Pancreas (tissue), 10 donors: ENCODE data around the gene POLA1. TPM values are rescaled to one million over a fixed set of nuclear protein-coding genes. Genes with fewer than 3 reads are reported as not detected.

ENCODE experiments used
- ATAC-seq, 4 donors: fragments of 200-7000 bp; cut with Tn5 transposase; one replicate each; pipeline versions ENCODE4 v1.8.0 to v1.9.1; 2020; ENCODE audit warnings: mild to moderate bottlenecking in 4 of 4, moderate library complexity in 4 of 4
- DNase-seq, 6 donors: peaks; one replicate each; pipeline ENCODE4 v3.0.0-alpha.2; 2020
- FAIRE-seq: peaks from 2 replicates; lab custom pipeline; 2012; peaks lifted over from hg19 to GRCh38; lab: Jason Lieb, UNC
- H3K27ac ChIP-seq, 4 donors: fragments of 200-600 bp; sonication (generic); 1 replicate in 3 of 4; 2 replicates in 1 of 4; pipeline versions ENCODE4 v1.5.0 to v1.8.0; 2020
- H3K27me3 ChIP-seq, 4 donors: fragments of 200-600 bp; one replicate each; pipeline ENCODE4 v1.8.0; 2021
- H3K36me3 ChIP-seq, 3 donors: fragments of 200-600 bp; sonication (generic) in 1 of 3; one replicate each; pipeline versions ENCODE4 v1.5.0 to v1.8.0; 2020 to 2021
- H3K4me1 ChIP-seq, 3 donors: fragments of 200-600 bp; one replicate each; pipeline ENCODE4 v1.8.0; 2021
- H3K4me3 ChIP-seq, 4 donors: fragments of 200-600 bp; sonication (generic) in 2 of 4; one replicate each; pipeline versions ENCODE4 v1.5.0 to v1.8.0; 2020 to 2021
- H3K9me3 ChIP-seq, 4 donors: fragments of 200-600 bp; one replicate each; pipeline ENCODE4 v1.8.0; 2021
- WGBS, 2 donors: extraction: QIAGEN DNeasy Blood & Tissue Kit; methylation state at CpG; one replicate each; pipeline ENCODE4 v1.1.7; 2013; 5-methylcytosine and 5-hydroxymethylcytosine counted together
- intact Hi-C, 3 donors: fragments of 100-400 bp; cut with DNase I; formaldehyde crosslinking; loops; one replicate each; pipeline versions ENCODE4 v1.11.1 to v1.14.2; 2022
- polyA plus RNA-seq, 2 donors: library from polyadenylated mRNA; stranded (reverse); fragments of 200-250 nt; gene quantifications; one replicate each; pipeline ENCODE4 v1.2.3, GENCODE V29; 2013
- total RNA-seq, 6 donors: library from RNA; stranded (reverse); fragmentation: NEBNext Ultra II Directional in 4 of 6; extraction: Animal tissue kit (Norgen Biotek cat#: 25700) in 4 of 6; gene quantifications; one replicate each; pipeline versions ENCODE4 v1.2.1 to v1.2.4, GENCODE V29; 2021 to 2023
- TF ChIP-seq, protein P1 (sequence below), 4 donors: fragments of 200-600 bp; sonication (generic) in 3 of 4; IDR thresholded peaks; one replicate each; pipeline versions ENCODE4 v1.5.0 to v1.8.0; 2021; ENCODE audit warnings: antibody characterized with exemption in 4 of 4
- donor health status: healthy with polysubstance abuse.
- donor health status: DM: no; HTN: no; CAD: no; lungs with moderate emphysema.
- donor health status: DM: no; HTN: no; CAD: no.
- donor health status: control.
- donor health status: control.
- donor health status: Bipolar disorder and iron deficiency.
- donor health status: DM: yes; HTN: yes; CAD: no.
- donor health status: DM: no; HTN: no; CAD: no.
- donor health status: DM: no; HTN: no; CAD: no.
- donor health status: DM: yes; HTN: yes; CAD: no.

POLA1 gene
- total and polyA plus RNA-seq, 8 donors: 1.4 to 6.1 (median 4.4) TPM

DNA sequence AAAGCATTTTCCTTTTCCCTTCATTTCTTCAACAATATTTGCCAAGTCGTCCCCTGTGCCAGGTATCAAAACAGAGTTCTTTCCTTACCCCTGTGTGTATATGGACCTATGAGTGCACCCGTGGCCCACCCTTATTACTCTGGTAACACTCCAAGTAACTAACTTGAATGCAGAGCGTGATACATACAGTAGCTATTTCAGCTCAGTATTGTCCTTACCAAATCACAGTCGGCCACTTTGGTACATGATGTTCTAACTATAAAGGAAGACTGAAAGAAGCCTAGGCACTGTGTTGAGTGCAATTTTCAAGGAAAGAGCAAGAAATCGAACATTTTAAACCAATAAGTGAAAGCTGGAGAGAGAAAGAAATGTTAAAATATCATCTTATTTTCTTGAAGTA lies 233.7 kb downstream of the POLA1 start:
- H3K4me1 ChIP-seq: no peaks in the 10 kb centered on the region
- DNase-seq: no peak
- H3K27me3 ChIP-seq: no peaks in the 10 kb centered on the region
- ATAC-seq: no peak
- intact Hi-C loops: no loop called here
- FAIRE-seq: no peak
- H3K27ac ChIP-seq: no peak overlapping the region
- TF ChIP-seq, protein P1, sequence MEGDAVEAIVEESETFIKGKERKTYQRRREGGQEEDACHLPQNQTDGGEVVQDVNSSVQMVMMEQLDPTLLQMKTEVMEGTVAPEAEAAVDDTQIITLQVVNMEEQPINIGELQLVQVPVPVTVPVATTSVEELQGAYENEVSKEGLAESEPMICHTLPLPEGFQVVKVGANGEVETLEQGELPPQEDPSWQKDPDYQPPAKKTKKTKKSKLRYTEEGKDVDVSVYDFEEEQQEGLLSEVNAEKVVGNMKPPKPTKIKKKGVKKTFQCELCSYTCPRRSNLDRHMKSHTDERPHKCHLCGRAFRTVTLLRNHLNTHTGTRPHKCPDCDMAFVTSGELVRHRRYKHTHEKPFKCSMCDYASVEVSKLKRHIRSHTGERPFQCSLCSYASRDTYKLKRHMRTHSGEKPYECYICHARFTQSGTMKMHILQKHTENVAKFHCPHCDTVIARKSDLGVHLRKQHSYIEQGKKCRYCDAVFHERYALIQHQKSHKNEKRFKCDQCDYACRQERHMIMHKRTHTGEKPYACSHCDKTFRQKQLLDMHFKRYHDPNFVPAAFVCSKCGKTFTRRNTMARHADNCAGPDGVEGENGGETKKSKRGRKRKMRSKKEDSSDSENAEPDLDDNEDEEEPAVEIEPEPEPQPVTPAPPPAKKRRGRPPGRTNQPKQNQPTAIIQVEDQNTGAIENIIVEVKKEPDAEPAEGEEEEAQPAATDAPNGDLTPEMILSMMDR (IDR thresholded peaks at IDR 0.05): no peak
- WGBS, 2 donors: 59 to 90% methylated on average over 5 of the region's 5 CpGs
- H3K4me3 ChIP-seq: no peak overlapping the region
- no peaks in the 10 kb centered on the region for H3K9me3 ChIP-seq
- no peaks in the 10 kb centered on the region for H3K36me3 ChIP-seq

DNA sequence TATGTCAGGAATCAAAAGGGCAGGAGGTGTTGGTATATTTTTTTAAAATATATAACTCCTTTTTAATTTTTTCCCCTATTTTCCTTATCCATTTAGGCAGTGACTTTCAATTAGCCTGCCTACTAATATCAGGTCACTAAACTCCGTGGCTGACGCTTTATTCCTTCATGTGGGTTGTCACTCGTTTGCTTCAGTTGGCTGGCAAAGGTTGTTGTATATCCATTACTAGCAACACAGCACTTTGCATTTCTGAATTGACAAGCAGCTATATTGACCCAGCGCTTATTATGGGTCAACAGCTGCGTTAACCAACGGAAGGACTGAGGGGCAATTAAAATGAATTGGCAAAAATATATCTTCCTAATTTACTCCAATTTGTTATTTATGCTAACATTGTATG lies 234.4 kb downstream of the POLA1 start:
- intact Hi-C loops: no loop called here
- ATAC-seq (no peak), FAIRE-seq (no peak), DNase-seq (no peak)
- no peaks in the 10 kb centered on the region for H3K4me1 ChIP-seq
- no peaks in the 10 kb centered on the region for H3K9me3 ChIP-seq
- no peaks in the 10 kb centered on the region for H3K27me3 ChIP-seq
- 78 to 94% methylated on average over 6 of the region's 6 CpGs for WGBS, 2 donors
- no peaks in the 10 kb centered on the region for H3K36me3 ChIP-seq
- no peak overlapping the region for H3K4me3 ChIP-seq
- TF ChIP-seq, protein P1 (IDR thresholded peaks at IDR 0.05): no peak
- H3K27ac ChIP-seq: no peak overlapping the region

DNA sequence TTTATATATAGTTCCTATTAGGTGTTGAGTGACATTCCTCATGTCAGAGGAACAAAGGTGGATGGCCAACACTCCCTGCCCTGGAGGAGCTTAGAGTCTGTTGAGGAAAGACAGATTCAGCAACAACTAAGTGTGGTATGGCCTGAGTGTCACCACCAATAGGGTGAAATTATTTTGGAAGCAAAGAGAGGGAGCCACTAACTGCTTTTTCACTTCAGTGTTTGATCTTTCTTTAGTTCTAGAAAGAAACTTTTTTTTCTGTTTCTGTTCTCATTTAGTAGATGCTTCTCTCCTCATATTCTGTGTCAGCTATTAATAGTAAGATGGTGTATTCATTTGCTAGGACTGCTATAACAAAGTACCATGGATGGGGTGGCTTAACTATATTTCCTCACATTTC lies 240.6 kb downstream of the POLA1 start:
- TF ChIP-seq, protein P1 (IDR thresholded peaks at IDR 0.05): no peak
- Histone ChIP-seq H3K4me3 (no peak overlapping the region), H3K36me3 (no peaks in the 10 kb centered on the region), H3K9me3 (no peaks in the 10 kb centered on the region), H3K27ac (no peak overlapping the region), H3K4me1 (no peaks in the 10 kb centered on the region), H3K27me3 (no peaks in the 10 kb centered on the region)
- DNase-seq (no peak), FAIRE-seq (no peak), ATAC-seq (no peak)
- intact Hi-C loops: no loop called here

DNA sequence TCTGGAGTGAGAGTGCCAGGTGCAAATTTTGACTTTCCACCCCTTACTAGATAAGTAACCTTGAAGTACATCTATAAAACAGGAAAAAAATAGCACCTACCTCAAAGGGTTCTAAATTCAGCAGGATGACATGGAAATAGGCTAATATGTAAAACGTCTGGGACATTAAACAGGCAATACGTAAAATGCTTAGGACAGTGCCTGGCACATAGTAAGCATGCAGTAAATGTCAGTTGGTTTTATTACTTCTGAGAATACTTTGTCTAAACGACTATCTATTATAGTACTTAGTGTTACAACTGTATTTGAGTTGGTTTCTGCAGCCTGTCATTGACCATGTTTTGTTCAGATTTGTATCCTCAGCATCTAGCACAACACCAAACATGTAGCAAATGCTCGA lies 251.3 kb downstream of the POLA1 start:
- ATAC-seq: no peak
- H3K27me3 ChIP-seq: no peaks in the 10 kb centered on the region
- intact Hi-C loops: no loop called here
- H3K4me1 ChIP-seq: no peaks in the 10 kb centered on the region
- 54 to 83% methylated on average over 4 of the region's 4 CpGs for WGBS, 2 donors
- no peak overlapping the region for H3K4me3 ChIP-seq
- TF ChIP-seq, protein P1 (IDR thresholded peaks at IDR 0.05): no peak
- DNase-seq: no peak
- H3K9me3 ChIP-seq: no peaks in the 10 kb centered on the region
- H3K36me3 ChIP-seq: no peaks in the 10 kb centered on the region
- FAIRE-seq: no peak
- no peak overlapping the region for H3K27ac ChIP-seq

DNA sequence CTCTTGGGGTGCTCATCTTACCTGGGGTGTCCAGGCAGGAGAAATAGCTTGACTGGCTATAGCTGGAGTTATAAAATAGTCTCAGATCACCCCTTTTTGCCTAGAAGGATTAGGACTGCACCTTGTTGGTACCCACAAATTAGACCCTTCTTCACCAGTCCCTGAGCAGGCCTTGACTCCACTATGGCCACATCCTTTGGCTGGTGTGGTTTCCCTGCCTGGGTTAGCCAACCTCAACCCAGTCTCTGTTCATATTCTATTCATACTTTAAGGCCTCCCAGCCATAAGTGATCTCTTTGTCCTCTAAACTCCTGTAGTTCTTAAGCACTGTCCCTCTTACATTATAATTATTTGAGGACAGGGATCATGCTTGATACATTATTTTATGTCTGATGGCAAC lies 252.7 kb downstream of the POLA1 start:
- no peak overlapping the region for H3K4me3 ChIP-seq
- no peaks in the 10 kb centered on the region for H3K9me3 ChIP-seq
- TF ChIP-seq, protein P1 (IDR thresholded peaks at IDR 0.05): no peak
- no peaks in the 10 kb centered on the region for H3K36me3 ChIP-seq
- H3K27me3 ChIP-seq: no peaks in the 10 kb centered on the region
- FAIRE-seq (no peak), DNase-seq (no peak), ATAC-seq (no peak)
- intact Hi-C loops: no loop called here
- no peaks in the 10 kb centered on the region for H3K4me1 ChIP-seq
- H3K27ac ChIP-seq: no peak overlapping the region
